Muscle of leg (tissue), 11 donors: ENCODE measurements around the gene ADAM11. TPM values are rescaled to one million over a fixed set of nuclear protein-coding genes. Genes with fewer than 3 reads are reported as not detected.
A peak's percentile ranks its signal among the peaks of the same experiment; 100 is the strongest.
"Not testable (repeated sequence)": the region's sequence is repeated elsewhere in the genome, so short reads cannot be mapped to it uniquely, and the experiment has no call there.

Source experiments
- DNase-seq: peaks from one replicate; pipeline ENCODE4 v3.0.0; 2013
- H3K27ac ChIP-seq: one replicate; pipeline ENCODE4 v1.5.1; 2013; ENCODE audit warnings: mild to moderate bottlenecking, low read length, control low read depth
- H3K27me3 ChIP-seq: one replicate; pipeline ENCODE4 v1.6.1; 2013; ENCODE audit warnings: low read length; ENCODE audit not compliant: control insufficient read depth, insufficient read depth
- H3K36me3 ChIP-seq: one replicate; pipeline ENCODE4 v1.6.1; 2013; ENCODE audit warnings: low read length; ENCODE audit not compliant: control insufficient read depth, insufficient read depth
- H3K4me1 ChIP-seq: one replicate; pipeline ENCODE4 v1.6.1; 2013; ENCODE audit warnings: low read length; ENCODE audit not compliant: control insufficient read depth, insufficient read depth
- H3K4me3 ChIP-seq: one replicate; pipeline ENCODE4 v1.5.1; 2013; ENCODE audit warnings: low read length, control low read depth
- H3K9me3 ChIP-seq: replicated peaks from 2 replicates; pipeline ENCODE4 v1.6.1; 2013; ENCODE audit warnings: low read depth, low read length; ENCODE audit not compliant: control insufficient read depth
- WGBS: methylation state at CpG from one replicate; pipeline ENCODE4 v1.1.5; 2013; ENCODE audit warnings: missing lambda C conversion rate; ENCODE audit not compliant: insufficient coverage; 5-methylcytosine and 5-hydroxymethylcytosine counted together
- polyA plus RNA-seq, 8 donors: library from polyadenylated mRNA; unstranded; fragments of 120-200 nt; gene quantifications; one replicate each; pipeline versions ENCODE4 v1.2.1 to v1.2.3, GENCODE V29; 2013; ENCODE audit warnings: inconsistent platforms in 1 of 8, low replicate concordance in 1 of 8; ENCODE audit not compliant: insufficient read length in 8 of 8, insufficient read depth in 1 of 8
- total RNA-seq: library from RNA; stranded (reverse); fragments of 120-200 nt; gene quantifications from one replicate; pipeline ENCODE4 v1.2.4, GENCODE V29; 2013

The ADAM11 gene
- total and polyA plus RNA-seq, 9 donors: 1.3 to 4.3 (median 2.3) TPM

GRCh38 chr17:44812263-44812662 lies 53.5 kb downstream of the ADAM11 start:
- H3K9me3 ChIP-seq: no peaks in the 10 kb centered on the region
- DNase-seq: no peak
- no peak overlapping the region for H3K4me3 ChIP-seq
- no peak overlapping the region for H3K27ac ChIP-seq
- no peaks in the 10 kb centered on the region for H3K27me3 ChIP-seq
- no CpG with 5 or more reads among the region's 4 CpGs for WGBS
- H3K36me3 ChIP-seq: no peaks in the 10 kb centered on the region
- H3K4me1 ChIP-seq: peaks cover 2% of the 10 kb centered on the region

DNA sequence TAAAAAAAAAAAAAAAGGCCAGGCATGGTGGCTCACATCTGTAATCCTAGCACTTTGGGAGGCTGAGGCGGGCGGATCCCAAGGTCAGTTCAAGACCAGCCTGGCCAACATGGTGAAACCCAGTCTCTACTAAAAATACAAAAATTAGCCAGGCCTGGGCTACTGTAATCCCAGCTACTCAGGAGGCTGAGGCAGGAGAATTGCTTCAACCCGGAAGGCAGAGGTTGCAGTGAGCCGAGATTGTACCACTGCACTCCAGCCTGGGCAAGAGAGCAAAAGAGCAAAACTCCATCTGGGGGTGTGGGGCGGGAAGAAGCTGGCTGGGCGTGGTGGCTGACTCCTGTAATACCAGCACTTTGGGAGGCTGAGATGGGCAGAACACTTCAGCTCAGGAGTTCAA lies 59.7 kb downstream of the ADAM11 start:
- not testable (repeated sequence) for H3K4me1 ChIP-seq, DNase-seq, H3K4me3 ChIP-seq, H3K36me3 ChIP-seq, H3K27ac ChIP-seq, H3K9me3 ChIP-seq, H3K27me3 ChIP-seq
- WGBS: 93% methylated on average over 6 of the region's 6 CpGs

GRCh38 chr17:44820631-44821212 lies 61.9 kb downstream of the ADAM11 start:
- Histone ChIP-seq H3K9me3 (no peaks in the 10 kb centered on the region), H3K27me3 (no peaks in the 10 kb centered on the region), H3K36me3 (no peaks in the 10 kb centered on the region), H3K4me3 (no peak overlapping the region), H3K4me1 (no peaks in the 10 kb centered on the region), H3K27ac (no peak overlapping the region)
- peak; percentile 22 for DNase-seq
- 47% methylated on average over 3 of the region's 7 CpGs for whole genome bisulfite sequencing

DNA sequence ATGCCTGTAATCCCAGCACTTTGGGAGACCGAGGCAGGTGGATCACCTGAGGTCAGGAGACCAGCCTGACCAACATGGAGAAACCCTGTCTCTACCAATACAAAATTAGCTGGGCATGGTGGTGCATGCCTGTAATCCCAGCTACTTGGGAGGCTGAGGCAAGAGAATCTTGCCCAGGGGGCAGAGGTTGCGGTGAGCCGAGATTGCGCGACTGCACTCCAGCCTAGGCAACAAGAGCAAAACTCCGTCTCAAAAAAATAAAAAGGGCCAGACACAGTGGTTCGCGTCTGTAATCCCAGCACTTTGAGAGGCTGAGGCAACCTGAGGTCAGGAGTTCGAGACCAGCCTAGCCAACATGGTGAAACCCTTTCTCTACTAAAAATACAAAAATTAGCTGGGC lies 66.4 kb downstream of the ADAM11 start:
- H3K9me3 ChIP-seq, H3K27me3 ChIP-seq, DNase-seq, H3K4me3 ChIP-seq, H3K27ac ChIP-seq, H3K36me3 ChIP-seq, H3K4me1 ChIP-seq: not testable (repeated sequence)
- WGBS: 97% methylated on average over 8 of the region's 9 CpGs

DNA sequence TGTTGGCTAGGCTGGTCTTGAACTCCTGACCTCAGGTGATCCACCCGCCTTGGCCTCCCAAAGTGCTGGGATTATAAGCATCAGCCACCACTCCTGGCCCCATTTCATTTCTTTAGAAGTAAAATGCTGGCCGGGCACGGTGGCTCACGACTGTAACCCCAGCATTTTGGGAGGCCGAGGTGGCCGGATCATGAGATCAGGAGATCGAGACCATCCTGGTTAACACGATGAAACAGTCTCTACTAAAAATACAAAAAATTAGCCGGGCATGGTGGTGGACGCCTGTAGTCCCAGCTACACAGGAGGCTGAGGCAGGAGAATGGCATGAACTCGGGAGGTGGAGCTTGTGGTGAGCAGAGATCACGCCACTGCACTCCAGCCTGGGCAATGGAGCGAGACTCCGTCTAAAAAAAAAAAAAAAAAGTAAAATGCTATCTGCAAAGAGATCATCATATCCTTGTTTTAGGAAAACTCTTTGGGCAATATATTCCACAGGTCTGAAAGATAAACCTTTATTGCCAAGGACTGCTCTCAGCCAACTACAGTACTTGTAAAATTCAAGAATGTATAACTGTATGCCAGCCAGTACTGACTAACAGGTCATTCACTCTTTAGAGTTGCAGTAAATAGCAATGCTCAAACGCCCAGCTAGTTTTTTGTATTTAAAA lies 67.5 kb downstream of the ADAM11 start:
- WGBS: 94% methylated on average over 7 of the region's 15 CpGs
- Histone ChIP-seq H3K27ac (no peak overlapping the region), H3K9me3 (no peaks in the 10 kb centered on the region), H3K4me3 (no peak overlapping the region), H3K36me3 (no peaks in the 10 kb centered on the region), H3K4me1 (peaks cover 6% of the 10 kb centered on the region), H3K27me3 (peaks cover 2% of the 10 kb centered on the region)
- no peak for DNase-seq

- H3K27ac ChIP-seq: no peak overlapping the region
- no peaks in the 10 kb centered on the region for H3K9me3 ChIP-seq
- H3K36me3 ChIP-seq: no peaks in the 10 kb centered on the region
- H3K27me3 ChIP-seq: peaks cover 2% of the 10 kb centered on the region
- peaks cover 6% of the 10 kb centered on the region for H3K4me1 ChIP-seq
- WGBS: no CpG with 5 or more reads among the region's 1 CpG
- no peak for DNase-seq
- H3K4me3 ChIP-seq: no peak overlapping the region
These were observed 69.1 kb downstream of the ADAM11 start for GRCh38 chr17:44827863-44828262.

- peaks cover 6% of the 10 kb centered on the region for H3K4me1 ChIP-seq
- no peaks in the 10 kb centered on the region for H3K36me3 ChIP-seq
- H3K9me3 ChIP-seq: no peaks in the 10 kb centered on the region
- DNase-seq: peak; percentile 44
- peak overlapping the region; percentile 81 for H3K4me3 ChIP-seq
- H3K27me3 ChIP-seq: peaks cover 2% of the 10 kb centered on the region
- WGBS: 0% methylated on average over 8 of the region's 21 CpGs
- peak overlapping the region; percentile 82 for H3K27ac ChIP-seq
These were observed 70.2 kb downstream of the ADAM11 start for GRCh38 chr17:44828919-44829522.

DNA sequence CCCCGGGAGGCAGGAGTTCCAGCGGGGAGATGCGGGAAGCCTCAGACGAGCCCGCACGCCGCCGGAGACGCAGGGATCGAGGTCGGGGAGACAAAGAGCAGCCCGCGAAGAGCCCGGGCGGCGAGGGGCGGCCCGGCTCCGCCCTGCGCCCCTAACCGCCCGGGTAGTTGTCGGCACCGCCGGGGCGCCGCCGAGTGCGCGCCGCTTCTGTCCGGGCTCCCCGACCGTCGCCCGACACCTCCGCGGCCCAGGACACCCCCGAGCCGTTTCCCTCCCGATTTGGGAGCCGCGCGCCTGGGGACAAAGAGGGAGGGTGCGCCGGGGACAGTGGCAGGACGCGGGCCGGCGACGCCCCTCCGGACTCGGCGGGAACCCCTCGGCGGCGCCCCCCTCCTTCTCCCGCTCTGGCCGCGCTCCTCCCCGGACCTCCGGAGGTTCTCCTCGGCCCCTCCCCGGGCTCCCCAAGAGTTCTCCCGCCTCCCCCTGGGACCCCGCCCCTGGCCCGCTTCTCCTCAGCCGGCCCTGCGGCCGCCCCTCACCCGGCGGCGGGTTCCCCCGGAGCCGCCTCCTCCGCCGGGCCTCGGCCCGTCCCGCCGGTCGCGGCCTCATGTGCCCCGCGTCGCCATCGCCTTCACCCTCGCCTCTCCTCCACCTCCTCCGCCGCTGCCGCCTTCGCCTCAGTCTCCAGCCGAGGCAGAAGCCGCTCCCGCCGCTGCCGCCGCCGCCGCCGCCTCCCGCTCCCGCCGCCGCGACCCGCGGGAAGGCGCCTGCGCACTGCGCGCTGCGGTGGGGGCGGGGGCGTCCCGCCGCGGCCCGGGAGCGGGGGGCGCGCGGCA lies 71.0 kb downstream of the ADAM11 start, which contains the start of gene GJC1:
Gene GJC1 (minus strand): TSS at position 765 of the 836 bp plus-strand sequence. CDS start 24,470 bp downstream, outside the sequence.
- Histone ChIP-seq H3K36me3 (no peaks in the 10 kb centered on the region), H3K27ac (peak within 1 kb of the TSS; percentile 85), H3K9me3 (no peaks in the 10 kb centered on the region), H3K4me3 (peak within 1 kb of the TSS; percentile 81), H3K27me3 (peaks cover 2% of the 10 kb centered on the region), H3K4me1 (peaks cover 6% of the 10 kb centered on the region)
- peak; percentile 63 for DNase-seq
- under 1% methylated on average over 116 of the region's 123 CpGs for WGBS

- peaks cover 2% of the 10 kb centered on the region for H3K27me3 ChIP-seq
- no peaks in the 10 kb centered on the region for H3K36me3 ChIP-seq
- no peaks in the 10 kb centered on the region for H3K9me3 ChIP-seq
- H3K4me1 ChIP-seq: peaks cover 6% of the 10 kb centered on the region
- peak overlapping the region; percentile 81 for H3K4me3 ChIP-seq
- H3K27ac ChIP-seq: peak overlapping the region; percentile 85
- peak; percentile 57 for DNase-seq
- under 1% methylated on average over 55 of the region's 58 CpGs for WGBS
These were observed 71.8 kb downstream of the ADAM11 start for GRCh38 chr17:44830359-44831288.
